Measurements from ENCODE around the gene IL1R1. TPM values are rescaled to one million over a fixed set of nuclear protein-coding genes. Genes with fewer than 3 reads are reported as not detected.

Gene IL1R1
- polyA plus RNA-seq, 1 donor from 2014 or later = not detected

DNA sequence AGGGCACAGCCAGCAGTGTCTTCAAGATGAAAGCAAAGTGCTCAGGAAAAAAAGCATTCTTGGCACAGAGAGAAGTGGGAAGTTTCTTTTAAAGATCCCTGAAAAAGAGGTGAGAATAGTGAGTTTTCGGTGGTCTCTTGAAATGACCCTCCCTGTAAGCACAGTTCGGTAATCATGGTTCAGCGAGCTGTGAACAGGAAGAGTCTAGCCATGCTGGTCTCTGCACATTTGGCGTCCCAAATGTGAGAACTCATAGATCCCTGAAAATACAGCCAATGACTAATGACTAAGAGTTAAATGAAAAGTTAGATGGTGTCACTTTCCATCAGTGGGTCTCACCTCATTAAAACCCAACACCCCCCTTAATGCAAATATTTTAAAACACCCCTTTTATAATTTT, 3.4 kb downstream of the IL1R1 start:
- Histone ChIP-seq H3K79me2 (replicated peaks; ENCODE audit: insufficient read depth, low read length) (no peaks in the 10 kb centered on the region), H3K9me2 (ENCODE audit: insufficient read depth, low read length) (no peaks in the 10 kb centered on the region), H3K4me3 (ENCODE audit: low read length) (no peak overlapping the region), H3K36me3 (ENCODE audit: insufficient read depth, low read length) (no peaks in the 10 kb centered on the region), H3K9ac (ENCODE audit: low read length) (no peak overlapping the region), H2AFZ (ENCODE audit: low read depth, low read length) (no peak overlapping the region), H3F3A (ENCODE audit: insufficient read depth, low read length, poor library complexity, severe bottlenecking) (no peaks in the 10 kb centered on the region), H3K27me3 (ENCODE audit: insufficient read depth, low read depth, low read length) (peaks cover 27% of the 10 kb centered on the region), H3K9me3 (ENCODE audit: low read length) (no peaks in the 10 kb centered on the region), H3K27ac (ENCODE audit: low read length) (no peak overlapping the region), H3K4me2 (ENCODE audit: low read length) (no peak overlapping the region), H4K20me1 (ENCODE audit: insufficient read depth) (no peaks in the 10 kb centered on the region)
- no peak for TF ChIP-seq RAD21 (conservative IDR thresholded peaks at IDR 0.05)

DNA sequence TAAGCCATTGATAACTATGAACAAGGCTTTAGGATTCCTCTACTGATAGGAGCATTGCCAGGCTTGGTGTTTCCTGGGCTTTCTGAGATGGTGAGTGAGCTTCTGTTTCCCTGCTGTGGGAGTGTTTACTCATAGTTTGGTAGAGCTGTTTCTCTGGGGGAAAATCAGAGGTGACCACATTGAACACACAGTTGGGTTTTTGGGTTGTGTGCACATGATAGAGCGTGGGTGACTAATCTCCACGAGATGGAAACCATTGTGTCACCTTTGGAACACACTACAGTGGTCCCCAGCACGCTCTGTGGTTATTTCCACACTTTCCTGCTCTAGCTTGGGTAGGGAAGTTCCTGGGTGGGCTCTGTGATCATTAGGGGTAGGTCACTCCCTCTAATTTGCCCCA, 5.4 kb downstream of the IL1R1 start:
- H3K79me2 ChIP-seq (replicated peaks; ENCODE audit: insufficient read depth, low read length) = no peaks in the 10 kb centered on the region
- H2AFZ ChIP-seq (ENCODE audit: low read depth, low read length) = no peak overlapping the region
- no peak overlapping the region for H3K27ac ChIP-seq (ENCODE audit: low read length)
- no peaks in the 10 kb centered on the region for H3K36me3 ChIP-seq (ENCODE audit: insufficient read depth, low read length)
- H3K27me3 ChIP-seq (ENCODE audit: insufficient read depth, low read depth, low read length) = peaks cover 9% of the 10 kb centered on the region
- H3K9ac ChIP-seq (ENCODE audit: low read length) = no peak overlapping the region
- no peak overlapping the region for H3K4me2 ChIP-seq (ENCODE audit: low read length)
- H3K4me3 ChIP-seq (ENCODE audit: low read length) = no peak overlapping the region
- H4K20me1 ChIP-seq (ENCODE audit: insufficient read depth) = no peaks in the 10 kb centered on the region
- TF ChIP-seq EZH2 (IDR thresholded peaks at IDR 0.05; ENCODE audit: borderline replicate concordance, insufficient read depth, low read length, poor library complexity, severe bottlenecking) (no peak), MXI1 (conservative IDR thresholded peaks at IDR 0.05; ENCODE audit: poor library complexity, severe bottlenecking) (no peak), RAD21 (conservative IDR thresholded peaks at IDR 0.05) (no peak), TAF1 (IDR thresholded peaks at IDR 0.05; ENCODE audit: low read depth) (no peak), EP300 (conservative IDR thresholded peaks at IDR 0.05; ENCODE audit: poor library complexity, severe bottlenecking) (no peak), SMC3 (conservative IDR thresholded peaks at IDR 0.05; ENCODE audit: poor library complexity) (no peak), POLR2AphosphoS5 (IDR thresholded peaks at IDR 0.05) (no peak)
- TF ChIP-seq, protein P1, sequence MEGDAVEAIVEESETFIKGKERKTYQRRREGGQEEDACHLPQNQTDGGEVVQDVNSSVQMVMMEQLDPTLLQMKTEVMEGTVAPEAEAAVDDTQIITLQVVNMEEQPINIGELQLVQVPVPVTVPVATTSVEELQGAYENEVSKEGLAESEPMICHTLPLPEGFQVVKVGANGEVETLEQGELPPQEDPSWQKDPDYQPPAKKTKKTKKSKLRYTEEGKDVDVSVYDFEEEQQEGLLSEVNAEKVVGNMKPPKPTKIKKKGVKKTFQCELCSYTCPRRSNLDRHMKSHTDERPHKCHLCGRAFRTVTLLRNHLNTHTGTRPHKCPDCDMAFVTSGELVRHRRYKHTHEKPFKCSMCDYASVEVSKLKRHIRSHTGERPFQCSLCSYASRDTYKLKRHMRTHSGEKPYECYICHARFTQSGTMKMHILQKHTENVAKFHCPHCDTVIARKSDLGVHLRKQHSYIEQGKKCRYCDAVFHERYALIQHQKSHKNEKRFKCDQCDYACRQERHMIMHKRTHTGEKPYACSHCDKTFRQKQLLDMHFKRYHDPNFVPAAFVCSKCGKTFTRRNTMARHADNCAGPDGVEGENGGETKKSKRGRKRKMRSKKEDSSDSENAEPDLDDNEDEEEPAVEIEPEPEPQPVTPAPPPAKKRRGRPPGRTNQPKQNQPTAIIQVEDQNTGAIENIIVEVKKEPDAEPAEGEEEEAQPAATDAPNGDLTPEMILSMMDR (IDR thresholded peaks at IDR 0.05; ENCODE audit: poor library complexity, severe bottlenecking) = no peak
- TF ChIP-seq, protein P2, sequence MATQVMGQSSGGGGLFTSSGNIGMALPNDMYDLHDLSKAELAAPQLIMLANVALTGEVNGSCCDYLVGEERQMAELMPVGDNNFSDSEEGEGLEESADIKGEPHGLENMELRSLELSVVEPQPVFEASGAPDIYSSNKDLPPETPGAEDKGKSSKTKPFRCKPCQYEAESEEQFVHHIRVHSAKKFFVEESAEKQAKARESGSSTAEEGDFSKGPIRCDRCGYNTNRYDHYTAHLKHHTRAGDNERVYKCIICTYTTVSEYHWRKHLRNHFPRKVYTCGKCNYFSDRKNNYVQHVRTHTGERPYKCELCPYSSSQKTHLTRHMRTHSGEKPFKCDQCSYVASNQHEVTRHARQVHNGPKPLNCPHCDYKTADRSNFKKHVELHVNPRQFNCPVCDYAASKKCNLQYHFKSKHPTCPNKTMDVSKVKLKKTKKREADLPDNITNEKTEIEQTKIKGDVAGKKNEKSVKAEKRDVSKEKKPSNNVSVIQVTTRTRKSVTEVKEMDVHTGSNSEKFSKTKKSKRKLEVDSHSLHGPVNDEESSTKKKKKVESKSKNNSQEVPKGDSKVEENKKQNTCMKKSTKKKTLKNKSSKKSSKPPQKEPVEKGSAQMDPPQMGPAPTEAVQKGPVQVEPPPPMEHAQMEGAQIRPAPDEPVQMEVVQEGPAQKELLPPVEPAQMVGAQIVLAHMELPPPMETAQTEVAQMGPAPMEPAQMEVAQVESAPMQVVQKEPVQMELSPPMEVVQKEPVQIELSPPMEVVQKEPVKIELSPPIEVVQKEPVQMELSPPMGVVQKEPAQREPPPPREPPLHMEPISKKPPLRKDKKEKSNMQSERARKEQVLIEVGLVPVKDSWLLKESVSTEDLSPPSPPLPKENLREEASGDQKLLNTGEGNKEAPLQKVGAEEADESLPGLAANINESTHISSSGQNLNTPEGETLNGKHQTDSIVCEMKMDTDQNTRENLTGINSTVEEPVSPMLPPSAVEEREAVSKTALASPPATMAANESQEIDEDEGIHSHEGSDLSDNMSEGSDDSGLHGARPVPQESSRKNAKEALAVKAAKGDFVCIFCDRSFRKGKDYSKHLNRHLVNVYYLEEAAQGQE (IDR thresholded peaks at IDR 0.05; ENCODE audit: borderline replicate concordance) = no peak
- no peaks in the 10 kb centered on the region for H3F3A ChIP-seq (ENCODE audit: insufficient read depth, low read length, poor library complexity, severe bottlenecking)
- H3K9me3 ChIP-seq (ENCODE audit: low read length) = no peaks in the 10 kb centered on the region
- no peaks in the 10 kb centered on the region for H3K9me2 ChIP-seq (ENCODE audit: insufficient read depth, low read length)

DNA sequence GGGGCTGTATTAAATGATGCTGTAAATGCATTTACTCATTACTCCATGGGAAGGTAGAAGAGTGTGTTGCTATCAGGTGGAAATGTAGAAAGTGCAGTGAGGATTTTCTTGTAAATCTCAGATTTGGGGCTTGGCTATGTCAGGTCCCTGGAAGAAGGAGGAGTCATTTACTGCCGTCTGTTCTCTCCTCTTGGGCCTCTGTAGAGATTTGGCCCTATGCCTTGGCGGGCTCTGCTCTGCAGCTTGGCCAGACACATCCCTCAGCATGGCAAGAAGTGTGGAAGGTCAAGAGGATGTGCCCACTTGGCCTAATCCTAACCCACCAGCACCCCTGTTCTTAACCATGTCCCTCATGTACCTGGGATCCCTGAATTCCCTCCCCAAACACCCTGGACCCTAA, 6.7 kb downstream of the IL1R1 start:
- no peaks in the 10 kb centered on the region for H3K9me2 ChIP-seq (ENCODE audit: insufficient read depth, low read length)
- H3K4me2 ChIP-seq (ENCODE audit: low read length) = no peak overlapping the region
- H3K27me3 ChIP-seq (ENCODE audit: insufficient read depth, low read depth, low read length) = no peaks in the 10 kb centered on the region
- no peak overlapping the region for H3K9ac ChIP-seq (ENCODE audit: low read length)
- H4K20me1 ChIP-seq (ENCODE audit: insufficient read depth) = no peaks in the 10 kb centered on the region
- no peak overlapping the region for H2AFZ ChIP-seq (ENCODE audit: low read depth, low read length)
- no peaks in the 10 kb centered on the region for H3F3A ChIP-seq (ENCODE audit: insufficient read depth, low read length, poor library complexity, severe bottlenecking)
- H3K79me2 ChIP-seq (replicated peaks; ENCODE audit: insufficient read depth, low read length) = no peaks in the 10 kb centered on the region
- H3K27ac ChIP-seq (ENCODE audit: low read length) = no peak overlapping the region
- no peak overlapping the region for H3K4me3 ChIP-seq (ENCODE audit: low read length)
- TF ChIP-seq SMC3 (conservative IDR thresholded peaks at IDR 0.05; ENCODE audit: poor library complexity) = no peak
- TF ChIP-seq EZH2 (IDR thresholded peaks at IDR 0.05; ENCODE audit: borderline replicate concordance, insufficient read depth, low read length, poor library complexity, severe bottlenecking) = no peak
- TF ChIP-seq EP300 (conservative IDR thresholded peaks at IDR 0.05; ENCODE audit: poor library complexity, severe bottlenecking) = no peak
- TF ChIP-seq, protein P1 (IDR thresholded peaks at IDR 0.05; ENCODE audit: poor library complexity, severe bottlenecking) = no peak
- no peak for TF ChIP-seq RAD21 (conservative IDR thresholded peaks at IDR 0.05)
- no peak for TF ChIP-seq POLR2AphosphoS5 (IDR thresholded peaks at IDR 0.05)
- TF ChIP-seq, protein P2 (IDR thresholded peaks at IDR 0.05; ENCODE audit: borderline replicate concordance) = no peak
- H3K36me3 ChIP-seq (ENCODE audit: insufficient read depth, low read length) = no peaks in the 10 kb centered on the region
- no peaks in the 10 kb centered on the region for H3K9me3 ChIP-seq (ENCODE audit: low read length)
